Large intestine (tissue), 3 donors: ENCODE measurements around the gene ZNF775. TPM values are rescaled to one million over a fixed set of nuclear protein-coding genes. Genes with fewer than 3 reads are reported as not detected.

Experiments
- DNase-seq, 2 donors: peaks; one replicate each; pipeline versions ENCODE4 v3.0.0 to v3.0.0-alpha.2; 2013
- H3K27ac ChIP-seq: one replicate; pipeline ENCODE4 v1.5.1; 2013; ENCODE audit warnings: low read length
- H3K27me3 ChIP-seq: 2 replicates; pipeline ENCODE4 v1.6.1; 2013; ENCODE audit warnings: low read length; ENCODE audit not compliant: control insufficient read depth, insufficient read depth
- H3K36me3 ChIP-seq: 2 replicates; pipeline ENCODE4 v1.6.1; 2013; ENCODE audit warnings: low read length; ENCODE audit not compliant: control insufficient read depth, insufficient read depth
- H3K4me1 ChIP-seq: one replicate; pipeline ENCODE4 v1.6.1; 2013; ENCODE audit warnings: low read length; ENCODE audit not compliant: control insufficient read depth, insufficient read depth
- H3K4me3 ChIP-seq: one replicate; pipeline ENCODE4 v1.5.1; 2013; ENCODE audit warnings: low read length
- H3K9me3 ChIP-seq: one replicate; pipeline ENCODE4 v1.6.1; 2013; ENCODE audit warnings: mild to moderate bottlenecking, low read depth, low read length, moderate library complexity; ENCODE audit not compliant: control insufficient read depth
- WGBS: methylation state at CpG from one replicate; pipeline ENCODE4 v1.1.5; 2013; ENCODE audit warnings: low lambda C conversion rate; ENCODE audit not compliant: insufficient coverage; 5-methylcytosine and 5-hydroxymethylcytosine counted together
- polyA plus RNA-seq: library from polyadenylated mRNA; unstranded; fragments of 120-200 nt; gene quantifications from one replicate; pipeline ENCODE4 v1.2.1, GENCODE V29; 2013

The ZNF775 gene
- polyA plus RNA-seq, 1 donor: 5.2 TPM

GRCh38 chr7:150345012-150345411 lies 34.1 kb upstream of the ZNF775 start:
- Histone ChIP-seq H3K4me1 (peaks cover 13% of the 10 kb centered on the region), H3K27ac (no peak overlapping the region), H3K4me3 (no peak overlapping the region), H3K36me3 (no peaks in the 10 kb centered on the region), H3K9me3 (peaks cover 4% of the 10 kb centered on the region), H3K27me3 (peaks cover 13% of the 10 kb centered on the region)
- 80% methylated on average over 1 of the region's 1 CpG for WGBS
- no peak for DNase-seq

- no peak for DNase-seq
- no peak overlapping the region for H3K4me3 ChIP-seq
- no peak overlapping the region for H3K27ac ChIP-seq
- H3K27me3 ChIP-seq: no peaks in the 10 kb centered on the region
- no CpG with 5 or more reads among the region's 5 CpGs for WGBS
- no peaks in the 10 kb centered on the region for H3K36me3 ChIP-seq
- peaks cover 4% of the 10 kb centered on the region for H3K9me3 ChIP-seq
- no peaks in the 10 kb centered on the region for H3K4me1 ChIP-seq
Measured at GRCh38 chr7:150346922-150347321, 32.2 kb upstream of the ZNF775 start.

- no peak overlapping the region for H3K4me3 ChIP-seq
- H3K27ac ChIP-seq: no peak overlapping the region
- no peaks in the 10 kb centered on the region for H3K27me3 ChIP-seq
- no peaks in the 10 kb centered on the region for H3K4me1 ChIP-seq
- WGBS: 88% methylated on average over 3 of the region's 8 CpGs
- H3K9me3 ChIP-seq: no peaks in the 10 kb centered on the region
- DNase-seq: no peak
- no peaks in the 10 kb centered on the region for H3K36me3 ChIP-seq
Measured at GRCh38 chr7:150351587-150352194, 27.4 kb upstream of the ZNF775 start.

GRCh38 chr7:150355666-150356059 lies 23.5 kb upstream of the ZNF775 start:
- Histone ChIP-seq H3K4me1 (no peaks in the 10 kb centered on the region), H3K27ac (no peak overlapping the region), H3K36me3 (no peaks in the 10 kb centered on the region), H3K9me3 (no peaks in the 10 kb centered on the region), H3K27me3 (no peaks in the 10 kb centered on the region), H3K4me3 (no peak overlapping the region)
- WGBS: no CpG with 5 or more reads among the region's 1 CpG
- no peak for DNase-seq

- Histone ChIP-seq H3K4me3 (no peak overlapping the region), H3K4me1 (no peaks in the 10 kb centered on the region), H3K9me3 (no peaks in the 10 kb centered on the region), H3K27ac (no peak overlapping the region), H3K27me3 (no peaks in the 10 kb centered on the region), H3K36me3 (no peaks in the 10 kb centered on the region)
- DNase-seq: no peak
- WGBS: no CpG with 5 or more reads among the region's 6 CpGs
Measured at GRCh38 chr7:150356265-150356897, 22.7 kb upstream of the ZNF775 start.

- H3K27ac ChIP-seq: no peak overlapping the region
- no peak for DNase-seq
- WGBS: 83% methylated on average over 2 of the region's 9 CpGs
Measured at GRCh38 chr7:150357270-150357669, 21.9 kb upstream of the ZNF775 start.

GRCh38 chr7:150357771-150358427 lies 21.2 kb upstream of the ZNF775 start:
- Histone ChIP-seq H3K9me3 (no peaks in the 10 kb centered on the region), H3K27me3 (no peaks in the 10 kb centered on the region), H3K4me3 (no peak overlapping the region), H3K4me1 (no peaks in the 10 kb centered on the region), H3K27ac (no peak overlapping the region), H3K36me3 (no peaks in the 10 kb centered on the region)
- DNase-seq: no peak
- WGBS: no CpG with 5 or more reads among the region's 13 CpGs

More at GRCh38 chr7:150357270-150357669, 21.9 kb upstream of the ZNF775 start:
- Histone ChIP-seq H3K9me3 (no peaks in the 10 kb centered on the region), H3K4me3 (no peak overlapping the region), H3K27me3 (no peaks in the 10 kb centered on the region), H3K36me3 (no peaks in the 10 kb centered on the region), H3K4me1 (no peaks in the 10 kb centered on the region)

GRCh38 chr7:150358433-150358832 lies 20.7 kb upstream of the ZNF775 start:
- no peak for DNase-seq
- no peak overlapping the region for H3K4me3 ChIP-seq
- no peaks in the 10 kb centered on the region for H3K36me3 ChIP-seq
- no peaks in the 10 kb centered on the region for H3K27me3 ChIP-seq
- no peak overlapping the region for H3K27ac ChIP-seq
- 76% methylated on average over 3 of the region's 4 CpGs for WGBS
- H3K9me3 ChIP-seq: no peaks in the 10 kb centered on the region
- no peaks in the 10 kb centered on the region for H3K4me1 ChIP-seq

GRCh38 chr7:150358988-150359621 lies 20.0 kb upstream of the ZNF775 start:
- Histone ChIP-seq H3K4me3 (no peak overlapping the region), H3K27ac (no peak overlapping the region), H3K9me3 (no peaks in the 10 kb centered on the region), H3K36me3 (no peaks in the 10 kb centered on the region), H3K27me3 (no peaks in the 10 kb centered on the region), H3K4me1 (no peaks in the 10 kb centered on the region)
- DNase-seq: no peak
- no CpG with 5 or more reads among the region's 4 CpGs for WGBS

GRCh38 chr7:150359622-150360362 lies 19.3 kb upstream of the ZNF775 start:
- no peak for DNase-seq
- Histone ChIP-seq H3K9me3 (no peaks in the 10 kb centered on the region), H3K4me3 (no peak overlapping the region), H3K36me3 (no peaks in the 10 kb centered on the region), H3K4me1 (no peaks in the 10 kb centered on the region), H3K27me3 (no peaks in the 10 kb centered on the region), H3K27ac (no peak overlapping the region)
- no CpG with 5 or more reads among the region's 2 CpGs for WGBS
